Natural killer cell (primary cell): ENCODE measurements around the gene GIGYF2. TPM values are rescaled to one million over a fixed set of nuclear protein-coding genes. Genes with fewer than 3 reads are reported as not detected.

ENCODE experiments used
- ATAC-seq, 3 donors: fragments of 150-1000 bp in 2 of 3; fragments of 200-7000 bp in 1 of 3; cut with Tn5 transposase; 1 replicate in 1 of 3; 2 replicates in 2 of 3; pipeline ENCODE4 v1.10.0; 2021; ENCODE audit warnings: mild to moderate bottlenecking in 2 of 3, moderate library complexity in 2 of 3
- DNase-seq, 2 donors: peaks; one replicate each; pipeline versions ENCODE4 v3.0.0 to v3.0.0-alpha.2; 2013 to 2021; ENCODE audit warnings: mixed read lengths in 1 of 2
- H3K27ac ChIP-seq: one replicate; pipeline ENCODE4 v1.5.1; 2013; ENCODE audit warnings: mild to moderate bottlenecking, low read length
- H3K27me3 ChIP-seq: one replicate; pipeline ENCODE4 v1.6.1; 2013; ENCODE audit warnings: low read length; ENCODE audit not compliant: control insufficient read depth, insufficient read depth
- H3K36me3 ChIP-seq: one replicate; pipeline ENCODE4 v1.6.1; 2013; ENCODE audit warnings: low read length; ENCODE audit not compliant: control insufficient read depth, insufficient read depth
- H3K4me1 ChIP-seq: one replicate; pipeline ENCODE4 v1.6.1; 2013; ENCODE audit warnings: low read length; ENCODE audit not compliant: control insufficient read depth, insufficient read depth
- H3K4me3 ChIP-seq: one replicate; pipeline ENCODE4 v1.5.1; 2013; ENCODE audit warnings: low read length
- H3K9me3 ChIP-seq: one replicate; pipeline ENCODE4 v1.6.1; 2013; ENCODE audit warnings: low read length; ENCODE audit not compliant: control insufficient read depth, insufficient read depth
- H3K27ac Mint-ChIP-seq, 2 donors: one replicate each; pipeline ENCODE4 v1.8.0; 2022; ENCODE audit warnings: mild to moderate bottlenecking in 2 of 2, mixed read lengths in 2 of 2, moderate library complexity in 1 of 2
- H3K27me3 Mint-ChIP-seq, 2 donors: one replicate each; pipeline ENCODE4 v1.8.0; 2022; ENCODE audit warnings: low read depth in 2 of 2, mixed read lengths in 2 of 2
- H3K36me3 Mint-ChIP-seq: one replicate; pipeline ENCODE4 v1.8.0; 2022; ENCODE audit warnings: mixed read lengths
- H3K4me1 Mint-ChIP-seq, 2 donors: one replicate each; pipeline ENCODE4 v1.8.0; 2022; ENCODE audit warnings: mixed read lengths in 2 of 2
- H3K4me3 Mint-ChIP-seq: one replicate; pipeline ENCODE4 v1.8.0; 2022; ENCODE audit warnings: mild to moderate bottlenecking, moderate library complexity, mixed read lengths
- H3K9me3 Mint-ChIP-seq, 2 donors: one replicate each; pipeline ENCODE4 v1.8.0; 2022; ENCODE audit warnings: mixed read lengths in 2 of 2
- CTCF ChIP-seq: fragments of 200-600 bp; IDR thresholded peaks from one replicate; pipeline ENCODE4 v1.8.0; 2022; ENCODE audit warnings: antibody characterized with exemption
- WGBS: methylation state at CpG from one replicate; pipeline ENCODE4 v1.1.7; 2013; ENCODE audit warnings: missing lambda C conversion rate; ENCODE audit not compliant: insufficient coverage; 5-methylcytosine and 5-hydroxymethylcytosine counted together
- intact Hi-C: fragments of 100-400 bp; cut with micrococcal nuclease; formaldehyde crosslinking; loops from one replicate; pipeline ENCODE4 v1.14.2; 2022
- total RNA-seq, 4 donors: library from RNA; stranded (reverse); fragments of 120-200 nt in 1 of 4; gene quantifications; one replicate each; pipeline versions ENCODE4 v1.2.3 to v1.2.4, GENCODE V29; 2013 to 2022

The GIGYF2 gene
- total RNA-seq, 3 donors from 2014 or later (not counting 1 experiment from before 2014, with no cell fraction given) = 73.6 to 85.3 (median 80.1) TPM

- Mint-ChIP-seq H3K9me3 (no peaks in the 10 kb centered on the region), H3K27ac (no peak overlapping the region), H3K4me3 (no peak overlapping the region), H3K4me1 (peaks cover 0 to 11% of the 10 kb centered on the region in 2 donors), H3K36me3 (no peaks in the 10 kb centered on the region), H3K27me3 (peaks cover 8 to 10% of the 10 kb centered on the region in 2 donors)
- Histone ChIP-seq H3K4me1 (peaks cover 5% of the 10 kb centered on the region), H3K27me3 (peaks cover 7% of the 10 kb centered on the region), H3K27ac (no peak overlapping the region), H3K36me3 (no peaks in the 10 kb centered on the region), H3K4me3 (no peak overlapping the region), H3K9me3 (no peaks in the 10 kb centered on the region)
- no peak for DNase-seq
- no peak for ATAC-seq
- 87% methylated on average over 17 of the region's 17 CpGs for WGBS
- TF ChIP-seq CTCF = no peak
- intact Hi-C loops = no loop called here
These were observed 173.7 kb downstream of the GIGYF2 start for GRCh38 chr2:232870766-232871371.

- H3K9me3 Mint-ChIP-seq = no peaks in the 10 kb centered on the region
- peaks cover 0 to 11% of the 10 kb centered on the region in 2 donors for H3K4me1 Mint-ChIP-seq
- H3K36me3 Mint-ChIP-seq = no peaks in the 10 kb centered on the region
- Histone ChIP-seq H3K36me3 (no peaks in the 10 kb centered on the region), H3K4me1 (peaks cover 5% of the 10 kb centered on the region), H3K27ac (no peak overlapping the region), H3K4me3 (no peak overlapping the region), H3K9me3 (no peaks in the 10 kb centered on the region), H3K27me3 (peaks cover 7% of the 10 kb centered on the region)
- DNase-seq (no peak), ATAC-seq (no peak)
- H3K27me3 Mint-ChIP-seq = peaks cover 8 to 10% of the 10 kb centered on the region in 2 donors
- TF ChIP-seq CTCF = no peak
- H3K27ac Mint-ChIP-seq = no peak overlapping the region
- H3K4me3 Mint-ChIP-seq = no peak overlapping the region
- intact Hi-C loops = no loop called here
- 71% methylated on average over 15 of the region's 15 CpGs for WGBS
These were observed 174.3 kb downstream of the GIGYF2 start for GRCh38 chr2:232871418-232871834.

- no peak overlapping the region for H3K4me3 Mint-ChIP-seq
- peaks cover 0 to 11% of the 10 kb centered on the region in 2 donors for H3K4me1 Mint-ChIP-seq
- no peak for DNase-seq
- Histone ChIP-seq H3K9me3 (no peaks in the 10 kb centered on the region), H3K36me3 (no peaks in the 10 kb centered on the region), H3K4me1 (peaks cover 10% of the 10 kb centered on the region), H3K27ac (no peak overlapping the region), H3K4me3 (no peak overlapping the region), H3K27me3 (peaks cover 11% of the 10 kb centered on the region)
- intact Hi-C loops = no loop called here
- 82% methylated on average over 22 of the region's 22 CpGs for WGBS
- no peak for TF ChIP-seq CTCF
- no peak for ATAC-seq
- no peaks in the 10 kb centered on the region for H3K9me3 Mint-ChIP-seq
- H3K27me3 Mint-ChIP-seq = peaks cover 8 to 10% of the 10 kb centered on the region in 2 donors
- H3K27ac Mint-ChIP-seq = no peak overlapping the region
- no peaks in the 10 kb centered on the region for H3K36me3 Mint-ChIP-seq
These were observed 175.0 kb downstream of the GIGYF2 start for GRCh38 chr2:232871835-232872736.
